NCI-H1930 (cell line): ENCODE data around the gene FCAMR.

ENCODE experiments used
- DNase-seq, 2 experiments: peaks; one replicate each; lab custom pipeline; 2025; lab: John Stamatoyannopoulos, UW

The FCAMR gene

DNA sequence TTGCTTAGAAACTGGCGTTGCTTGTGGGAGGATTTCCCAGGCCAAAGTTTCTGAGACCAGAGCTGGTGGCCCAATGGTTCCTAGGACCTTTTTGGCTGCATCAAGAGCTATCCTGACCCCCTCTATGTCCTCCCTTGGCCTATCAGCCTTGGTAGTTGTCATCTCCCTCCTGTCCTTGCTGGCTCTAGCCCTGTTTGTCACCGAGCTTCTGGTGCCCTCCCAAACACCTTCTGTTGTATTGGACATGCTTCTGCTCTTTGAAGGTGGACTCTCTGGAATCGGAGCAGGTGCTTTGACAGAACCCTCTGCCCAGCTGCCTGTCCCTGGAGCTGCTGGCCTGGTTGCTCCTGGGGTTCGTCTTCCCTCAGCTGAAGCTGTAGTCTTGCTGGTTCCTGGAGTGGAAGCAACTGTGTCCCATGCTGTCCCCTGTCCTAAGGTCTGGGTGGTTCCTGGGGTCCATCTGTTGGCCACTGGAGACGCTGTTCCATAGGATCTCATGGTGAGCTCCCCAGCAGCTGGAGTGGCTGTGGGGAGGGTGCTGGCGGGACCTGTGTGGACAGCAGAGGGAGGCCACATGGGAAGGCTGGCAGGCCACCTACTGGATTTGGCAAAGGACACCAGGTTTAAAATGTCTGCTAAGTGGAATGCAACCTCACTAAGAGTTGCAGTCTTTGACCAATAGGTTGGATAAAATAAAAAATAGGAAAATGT, 9.4 kb downstream of the FCAMR start:
- DNase-seq, result no peak

DNA sequence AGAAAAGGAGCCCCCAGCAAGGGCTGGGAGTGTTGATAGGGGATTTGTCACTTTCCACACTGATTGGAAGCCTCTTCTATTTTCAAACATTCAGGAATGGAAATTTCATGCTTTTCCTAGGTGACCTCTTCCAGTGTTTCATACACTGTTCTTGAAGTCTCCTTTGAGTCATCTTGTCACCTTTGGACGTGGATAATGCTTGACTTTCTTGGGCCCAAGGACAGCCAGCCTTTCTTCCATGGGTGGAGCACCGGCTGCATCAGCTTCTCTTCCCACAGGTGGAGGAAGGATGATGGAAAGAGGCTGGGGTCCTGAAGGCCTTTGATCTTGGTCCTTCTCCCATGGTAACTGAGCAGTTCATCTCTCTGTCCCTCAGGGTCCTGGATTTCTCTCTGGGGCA, 12.1 kb downstream of the FCAMR start:
- DNase-seq, result no peak

DNA sequence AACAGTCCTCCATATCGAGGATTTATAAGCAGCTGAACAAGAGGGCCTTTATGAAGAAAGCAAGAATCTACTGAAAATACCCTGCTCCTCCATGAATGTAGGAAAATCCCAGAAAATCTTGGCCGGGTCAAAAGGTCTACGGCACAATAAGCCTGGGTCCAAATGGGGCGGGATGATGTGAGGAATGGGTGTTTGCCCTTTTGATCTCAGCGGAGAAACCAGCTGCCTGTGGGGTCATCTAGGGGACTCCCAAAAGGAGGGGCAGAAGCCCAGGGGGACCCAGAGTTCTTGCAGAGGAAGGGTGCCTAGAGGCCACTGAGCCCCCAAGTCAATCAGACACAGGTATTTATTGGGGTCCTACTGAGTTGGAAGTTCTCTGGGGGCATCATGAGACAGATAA, 12.6 kb downstream of the FCAMR start:
- DNase-seq, result no peak

DNA sequence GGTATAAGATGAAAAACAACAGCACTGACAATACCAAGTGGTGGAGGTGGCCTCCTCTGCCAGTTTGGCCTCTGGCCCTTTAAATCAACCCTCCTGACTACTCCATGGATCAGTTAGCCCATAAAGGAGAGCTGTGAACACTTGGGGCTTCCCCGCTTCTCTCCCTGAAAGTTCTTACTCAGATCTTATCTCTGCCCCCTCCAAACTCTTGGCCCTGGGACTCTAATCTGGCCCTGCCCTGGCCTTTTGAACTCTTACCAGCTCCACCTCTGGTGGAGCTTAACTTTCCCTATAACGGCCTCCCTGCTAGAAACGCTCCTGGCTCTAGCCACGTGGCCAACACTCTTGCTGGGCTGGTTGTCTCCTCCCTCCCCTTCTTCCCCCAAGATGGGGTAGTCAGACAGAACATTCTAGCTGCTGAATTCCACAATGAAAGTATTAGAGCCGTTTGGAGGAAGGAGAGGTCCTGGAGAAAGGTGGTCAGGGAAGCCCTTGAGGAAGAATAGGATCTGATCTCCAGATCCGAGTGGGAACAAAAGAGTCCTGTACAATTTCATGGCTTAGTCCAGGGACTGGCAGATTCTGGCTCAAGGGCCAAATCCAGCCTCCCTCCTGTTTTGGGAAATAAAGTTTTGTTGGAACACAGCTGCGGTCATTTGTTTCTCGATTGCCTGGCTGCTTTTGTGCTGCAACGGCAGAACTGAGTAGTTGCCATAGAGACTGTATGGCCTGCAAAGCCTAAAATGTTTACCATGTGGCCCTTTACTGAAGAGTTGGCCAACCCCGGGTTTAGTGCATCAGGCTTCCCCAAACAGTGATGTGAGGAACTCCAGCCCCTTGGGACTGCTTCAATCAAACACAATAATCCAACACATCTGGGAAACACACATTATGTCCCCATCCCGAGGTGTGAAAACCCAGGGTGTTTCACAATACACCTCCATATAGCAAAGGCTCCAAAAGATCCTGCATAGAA, 14.5 kb downstream of the FCAMR start:
- DNase-seq, result no peak

DNA sequence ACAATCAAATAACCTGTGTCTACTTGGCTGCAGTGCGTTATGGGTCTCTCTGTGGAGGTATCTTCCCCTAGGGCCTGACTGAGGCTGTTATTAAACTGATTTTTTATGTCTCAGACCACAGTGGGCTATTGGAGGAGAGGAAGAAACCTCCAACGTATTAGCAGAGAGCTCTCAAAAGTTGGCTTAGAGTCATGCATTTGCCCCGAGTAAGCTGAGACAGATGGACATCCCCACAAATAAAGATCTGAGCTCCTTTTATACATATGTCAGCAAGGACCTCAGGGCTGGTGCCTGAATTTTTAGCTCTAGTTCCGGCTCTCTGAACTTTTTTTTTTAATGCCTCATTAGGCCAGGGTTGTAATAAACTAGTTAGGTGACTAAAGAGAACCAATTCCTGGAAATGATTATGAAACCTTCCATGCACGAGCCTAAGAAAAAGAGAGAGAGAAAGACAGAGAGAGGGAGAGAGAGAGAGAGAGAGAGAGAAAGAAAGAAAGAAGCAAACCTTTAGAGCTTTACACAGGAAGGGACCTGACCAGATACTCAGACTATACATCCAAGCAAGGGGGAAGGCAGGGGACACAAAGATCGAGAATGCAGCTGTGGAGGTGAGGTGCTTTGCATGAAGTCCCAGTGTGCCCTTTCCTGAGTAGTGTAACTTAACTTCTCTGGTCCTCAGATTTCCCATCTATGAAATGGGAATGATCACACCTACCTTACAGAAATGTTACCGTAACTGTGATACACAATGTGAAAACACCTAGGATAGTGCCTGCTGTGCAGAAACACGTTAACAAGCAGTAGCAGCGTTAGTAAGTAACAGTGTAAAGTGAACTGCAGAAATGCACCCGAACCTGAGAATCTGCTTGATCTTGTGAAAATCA, 15.6 kb downstream of the FCAMR start:
- DNase-seq, result no peak

- DNase-seq, result no peak
Measured at GRCh38 chr1:206953626-206954025, 16.6 kb downstream of the FCAMR start.

GRCh38 chr1:206953126-206953525, 17.1 kb downstream of the FCAMR start:
- no peak for DNase-seq

- DNase-seq, result no peak
Measured at GRCh38 chr1:206952171-206952570, 18.1 kb downstream of the FCAMR start.

- no peak for DNase-seq
Measured at GRCh38 chr1:206951318-206952100, 18.8 kb downstream of the FCAMR start.

GRCh38 chr1:206949641-206950040, 20.6 kb downstream of the FCAMR start:
- DNase-seq, result no peak

- no peak for DNase-seq
Measured at GRCh38 chr1:206949208-206949607, 21.1 kb downstream of the FCAMR start.

GRCh38 chr1:206947255-206947654, 23.0 kb downstream of the FCAMR start:
- DNase-seq, result no peak

DNA sequence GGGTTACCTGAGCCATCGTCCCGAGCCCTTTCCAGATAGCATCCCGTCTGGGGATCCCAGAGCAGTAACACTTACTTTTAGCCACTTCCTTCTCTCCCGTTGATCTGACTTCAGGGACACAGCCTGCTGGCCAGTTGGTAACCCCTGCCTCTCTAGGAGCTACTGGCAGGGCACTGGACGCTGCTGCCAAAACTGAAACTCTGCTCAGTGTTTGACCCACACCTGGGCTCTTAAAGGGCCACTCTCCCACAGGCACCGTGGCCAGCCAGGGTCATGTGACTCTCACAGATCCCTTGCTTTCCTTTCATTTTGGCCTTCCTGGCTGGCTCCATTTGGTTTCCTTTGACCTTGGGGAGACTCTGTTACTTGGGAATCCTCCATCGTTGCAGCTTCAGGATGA, 24.0 kb downstream of the FCAMR start, which contains the start of gene PIGR:
PIGR (minus strand) TSS at position 206 of the 400 bp plus-strand sequence. CDS start 5,935 bp downstream, outside the sequence.
- no peak for DNase-seq

DNA sequence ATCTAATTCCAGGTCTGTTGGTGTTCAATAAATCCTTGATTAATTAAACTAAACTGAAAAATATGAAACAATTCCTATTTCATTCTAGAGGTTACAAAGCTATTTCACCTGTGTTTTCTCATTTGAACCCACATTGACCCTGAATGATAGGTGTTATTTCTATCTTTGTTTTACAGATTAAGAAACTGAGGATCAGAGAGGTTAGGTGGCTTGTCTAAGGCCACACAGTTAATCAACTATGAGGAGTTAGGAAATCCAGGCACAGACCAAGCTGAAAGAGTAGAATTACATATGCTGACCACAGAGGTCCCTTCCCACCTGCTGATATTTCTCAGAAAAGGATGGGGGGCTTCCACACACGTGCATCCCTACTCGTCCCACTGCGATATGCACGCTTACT, 24.5 kb downstream of the FCAMR start:
- no peak for DNase-seq

DNA sequence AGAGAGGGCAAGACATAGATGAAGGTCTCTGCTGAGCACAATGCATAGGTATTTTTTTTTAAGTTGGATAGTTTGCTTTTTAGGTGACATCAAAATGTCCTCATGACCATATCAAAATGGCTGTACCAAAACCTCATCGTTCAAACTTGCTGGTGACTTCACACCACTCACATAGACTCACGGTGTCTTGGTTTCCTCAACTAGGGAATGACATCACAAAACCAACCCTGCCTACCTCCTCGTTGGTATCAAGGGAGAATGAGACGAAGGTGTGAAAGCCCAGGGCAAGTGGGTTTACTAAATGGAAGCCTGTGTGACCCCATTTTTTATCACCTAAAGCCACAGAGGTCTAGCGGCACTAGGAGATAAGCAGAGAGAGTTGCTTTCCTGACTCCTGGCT, 25.6 kb downstream of the FCAMR start:
- DNase-seq, result no peak

GRCh38 chr1:206941766-206942418, 28.4 kb downstream of the FCAMR start:
- no peak for DNase-seq

GRCh38 chr1:206940588-206940936, 29.7 kb downstream of the FCAMR start:
- no peak for DNase-seq

DNA sequence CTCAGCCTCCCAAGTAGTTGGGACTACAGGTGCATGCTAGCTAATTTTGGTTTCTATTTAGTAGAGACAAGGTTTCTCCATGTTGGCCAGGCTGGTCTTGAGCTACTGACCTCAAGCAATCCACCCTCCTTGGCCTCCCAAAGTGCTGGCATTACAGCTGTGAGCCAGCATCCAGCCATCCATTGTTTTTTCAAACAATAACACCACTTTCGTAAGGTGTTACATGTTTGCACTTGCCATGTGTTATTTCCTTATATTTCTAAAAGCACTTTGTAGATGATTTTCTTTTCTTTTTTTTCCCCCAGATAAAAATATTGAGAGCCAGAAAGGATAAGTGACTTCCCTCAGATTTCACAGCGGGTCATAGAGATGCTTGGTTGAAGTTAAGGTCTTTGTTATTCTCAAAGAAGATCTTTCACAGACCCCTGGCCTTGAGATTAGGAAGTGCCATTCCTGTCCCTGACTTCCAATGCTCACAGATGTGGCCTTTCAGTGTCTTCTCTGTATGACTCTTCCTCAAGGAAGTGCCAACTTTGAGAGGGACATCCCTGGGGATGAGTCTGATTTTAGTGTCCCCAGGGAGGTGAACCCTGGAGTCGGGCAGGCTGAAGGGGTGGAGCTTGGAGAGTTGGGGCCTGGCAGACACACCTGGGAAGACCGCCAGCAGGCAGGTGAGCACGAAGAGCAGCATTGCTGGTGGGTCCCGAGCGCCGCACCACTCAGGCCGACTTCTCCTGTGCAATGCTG, 30.2 kb downstream of the FCAMR start:
- no peak for DNase-seq

GRCh38 chr1:206939131-206939530, 31.1 kb downstream of the FCAMR start:
- DNase-seq, result no peak

- DNase-seq, result no peak
Measured at GRCh38 chr1:206937425-206937824, 32.8 kb downstream of the FCAMR start.
